ENCODE data around the gene EIF4G3.
"Not testable (repeated sequence)": the region's sequence is repeated elsewhere in the genome, so short reads cannot be mapped to it uniquely, and the experiment has no call there.

DNA sequence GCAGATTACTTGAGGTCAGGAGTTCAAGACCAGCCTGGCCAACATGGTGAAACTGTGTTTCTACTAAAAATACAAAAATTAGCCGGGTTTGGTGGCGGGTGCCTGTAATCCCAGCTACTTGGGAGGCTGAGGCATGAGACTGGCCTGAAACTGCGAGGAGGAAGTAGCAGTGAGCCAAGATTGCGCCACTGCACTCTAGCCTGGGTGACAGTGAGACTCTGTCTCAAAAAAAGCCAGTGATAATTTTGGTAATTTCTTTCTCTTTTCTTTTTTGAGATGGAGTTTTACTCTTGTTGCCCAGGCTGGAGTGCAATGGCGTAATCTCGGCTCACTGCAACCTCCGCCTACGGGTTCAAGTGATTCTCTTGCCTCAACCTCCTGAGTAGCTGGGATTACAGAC, 324.9 kb downstream of the EIF4G3 start:
- TF ChIP-seq, protein P1, sequence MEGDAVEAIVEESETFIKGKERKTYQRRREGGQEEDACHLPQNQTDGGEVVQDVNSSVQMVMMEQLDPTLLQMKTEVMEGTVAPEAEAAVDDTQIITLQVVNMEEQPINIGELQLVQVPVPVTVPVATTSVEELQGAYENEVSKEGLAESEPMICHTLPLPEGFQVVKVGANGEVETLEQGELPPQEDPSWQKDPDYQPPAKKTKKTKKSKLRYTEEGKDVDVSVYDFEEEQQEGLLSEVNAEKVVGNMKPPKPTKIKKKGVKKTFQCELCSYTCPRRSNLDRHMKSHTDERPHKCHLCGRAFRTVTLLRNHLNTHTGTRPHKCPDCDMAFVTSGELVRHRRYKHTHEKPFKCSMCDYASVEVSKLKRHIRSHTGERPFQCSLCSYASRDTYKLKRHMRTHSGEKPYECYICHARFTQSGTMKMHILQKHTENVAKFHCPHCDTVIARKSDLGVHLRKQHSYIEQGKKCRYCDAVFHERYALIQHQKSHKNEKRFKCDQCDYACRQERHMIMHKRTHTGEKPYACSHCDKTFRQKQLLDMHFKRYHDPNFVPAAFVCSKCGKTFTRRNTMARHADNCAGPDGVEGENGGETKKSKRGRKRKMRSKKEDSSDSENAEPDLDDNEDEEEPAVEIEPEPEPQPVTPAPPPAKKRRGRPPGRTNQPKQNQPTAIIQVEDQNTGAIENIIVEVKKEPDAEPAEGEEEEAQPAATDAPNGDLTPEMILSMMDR (IDR thresholded peaks at IDR 0.05; ENCODE audit: extremely low read depth in 1 of 2, insufficient read depth in 1 of 2, low read depth in 1 of 2, low read length in 2 of 2) = not testable (repeated sequence)
- TF ChIP-seq POLR2A (IDR thresholded peaks at IDR 0.05; ENCODE audit: low read depth, low read length) = not testable (repeated sequence)

All from endothelial cell of umbilical vein (primary cell).